CD4-positive, alpha-beta T cell treated with Interleukin-6 for 4 hours (primary cell): ENCODE results near the gene ALDH1A2.
"Not testable (repeated sequence)": the region's sequence is repeated elsewhere in the genome, so short reads cannot be mapped to it uniquely, and the experiment has no call there.

Experiments used
- DNase-seq: peaks from one replicate; pipeline ENCODE4 v3.0.0-alpha.2; 2020; ENCODE audit warnings: mixed read lengths

Gene ALDH1A2

GRCh38 chr15:58040150-58040549, 25.4 kb downstream of the ALDH1A2 start:
- DNase-seq, result no peak

GRCh38 chr15:58039079-58040035, 26.2 kb downstream of the ALDH1A2 start:
- DNase-seq, result no peak

GRCh38 chr15:58038426-58039078, 27.0 kb downstream of the ALDH1A2 start:
- no peak for DNase-seq

- DNase-seq, result no peak
Observed at GRCh38 chr15:58037723-58038301, 27.7 kb downstream of the ALDH1A2 start.

GRCh38 chr15:58036579-58036978, 28.9 kb downstream of the ALDH1A2 start:
- DNase-seq, result no peak

- not testable (repeated sequence) for DNase-seq
Observed at GRCh38 chr15:58028392-58028791, 37.1 kb downstream of the ALDH1A2 start.

- no peak for DNase-seq
Observed at GRCh38 chr15:58026552-58026951, 39.0 kb downstream of the ALDH1A2 start.

GRCh38 chr15:58026051-58026450, 39.5 kb downstream of the ALDH1A2 start:
- DNase-seq, result no peak

- DNase-seq, result no peak
Observed at GRCh38 chr15:58021332-58022230, 43.9 kb downstream of the ALDH1A2 start.

- DNase-seq, result no peak
Observed at GRCh38 chr15:58019503-58020376, 45.8 kb downstream of the ALDH1A2 start.

GRCh38 chr15:58017869-58018268, 47.6 kb downstream of the ALDH1A2 start:
- no peak for DNase-seq

- DNase-seq, result no peak
Observed at GRCh38 chr15:58016581-58017175, 48.8 kb downstream of the ALDH1A2 start.

- no peak for DNase-seq
Observed at GRCh38 chr15:58015565-58015964, 49.9 kb downstream of the ALDH1A2 start.

- no peak for DNase-seq
Observed at GRCh38 chr15:58014470-58014869, 51.0 kb downstream of the ALDH1A2 start.

GRCh38 chr15:58014040-58014439, 51.5 kb downstream of the ALDH1A2 start:
- DNase-seq, result no peak

GRCh38 chr15:58010983-58011382, 54.5 kb downstream of the ALDH1A2 start:
- DNase-seq, result no peak

- DNase-seq, result no peak
Observed at GRCh38 chr15:58003810-58004209, 61.7 kb downstream of the ALDH1A2 start.

GRCh38 chr15:58002338-58003126, 63.0 kb downstream of the ALDH1A2 start:
- no peak for DNase-seq

- not testable (repeated sequence) for DNase-seq
Observed at GRCh38 chr15:57999699-58000098, 65.8 kb downstream of the ALDH1A2 start.

- DNase-seq, result no peak
Observed at GRCh38 chr15:57996561-57996960, 69.0 kb downstream of the ALDH1A2 start.
